IPS-20b (cell line): ENCODE results near the gene CUBN.

Experiments
- H3K27ac ChIP-seq: one replicate; pipeline ENCODE4 v1.5.1; 2013; ENCODE audit warnings: low read length
- H3K27me3 ChIP-seq: 2 replicates; pipeline ENCODE4 v1.6.1; 2013; ENCODE audit warnings: mild to moderate bottlenecking, low read length, inconsistent platforms; ENCODE audit not compliant: insufficient read depth
- H3K36me3 ChIP-seq: 2 replicates; pipeline ENCODE4 v1.6.1; 2013; ENCODE audit warnings: low read depth, mild to moderate bottlenecking, inconsistent platforms, low read length, moderate library complexity; ENCODE audit not compliant: insufficient read depth
- H3K4me1 ChIP-seq: 2 replicates; pipeline ENCODE4 v1.6.1; 2013; ENCODE audit warnings: mild to moderate bottlenecking, control low read depth, inconsistent platforms, low read length, moderate library complexity; ENCODE audit not compliant: insufficient read depth
- H3K4me3 ChIP-seq: 2 replicates; pipeline ENCODE4 v1.5.1; 2013; ENCODE audit warnings: mild to moderate bottlenecking, low read length, inconsistent platforms
- H3K9ac ChIP-seq: 2 replicates; pipeline ENCODE4 v1.6.1; 2013; ENCODE audit warnings: low read depth, mild to moderate bottlenecking, inconsistent platforms, low read length, moderate library complexity
- H3K9me3 ChIP-seq: 2 replicates; pipeline ENCODE4 v1.6.1; 2013; ENCODE audit warnings: mild to moderate bottlenecking, low read depth, low read length, inconsistent platforms; ENCODE audit not compliant: insufficient read depth

Gene CUBN

DNA sequence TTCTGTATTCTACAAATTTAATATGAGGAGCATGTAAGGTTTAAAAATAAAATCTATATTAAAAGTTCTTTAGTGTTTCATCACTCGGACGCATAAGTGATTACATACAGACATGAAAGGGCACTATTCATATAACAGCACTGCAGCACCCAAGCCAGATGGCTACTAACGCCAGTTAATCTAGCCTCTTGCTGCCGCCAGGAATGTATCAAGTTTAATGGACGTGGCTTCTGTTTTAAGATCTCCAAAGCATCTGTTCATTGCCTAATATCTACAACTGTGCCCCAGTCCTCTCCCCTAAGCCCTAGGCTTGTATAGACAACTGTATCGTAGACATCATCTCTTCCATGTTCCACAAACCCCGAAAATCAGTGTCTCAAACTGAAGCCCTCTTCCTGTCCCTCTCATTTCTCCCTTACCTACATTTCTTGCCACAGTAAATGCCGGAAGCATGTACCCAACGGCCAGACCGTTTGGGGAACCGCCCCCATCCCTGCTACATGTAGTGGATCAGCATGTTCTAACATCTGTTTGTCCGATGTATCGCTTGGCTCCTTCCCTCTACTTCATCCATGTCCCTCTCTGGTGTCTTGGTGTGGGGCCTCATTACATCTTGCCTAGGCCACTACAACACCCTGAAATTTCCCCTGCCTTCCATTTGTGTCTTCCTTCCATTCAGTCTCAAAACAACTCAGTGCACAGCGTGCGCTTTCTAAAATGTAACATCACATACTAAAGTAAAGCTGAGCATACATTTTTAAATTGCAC, 164.9 kb downstream of the CUBN start:
- Histone ChIP-seq H3K4me3 (no peak overlapping the region), H3K9me3 (no peaks in the 10 kb centered on the region), H3K27me3 (no peaks in the 10 kb centered on the region), H3K27ac (no peak overlapping the region), H3K9ac (no peak overlapping the region), H3K4me1 (peaks cover 26% of the 10 kb centered on the region), H3K36me3 (no peaks in the 10 kb centered on the region)

GRCh38 chr10:16960551-16960950, 169.1 kb downstream of the CUBN start:
- Histone ChIP-seq H3K9me3 (no peaks in the 10 kb centered on the region), H3K27ac (no peak overlapping the region), H3K4me3 (no peak overlapping the region), H3K4me1 (no peaks in the 10 kb centered on the region), H3K27me3 (no peaks in the 10 kb centered on the region), H3K36me3 (no peaks in the 10 kb centered on the region), H3K9ac (no peak overlapping the region)

GRCh38 chr10:16957038-16957437, 172.6 kb downstream of the CUBN start:
- Histone ChIP-seq H3K36me3 (no peaks in the 10 kb centered on the region), H3K9me3 (no peaks in the 10 kb centered on the region), H3K4me3 (no peak overlapping the region), H3K4me1 (no peaks in the 10 kb centered on the region), H3K27me3 (no peaks in the 10 kb centered on the region), H3K27ac (no peak overlapping the region), H3K9ac (no peak overlapping the region)

DNA sequence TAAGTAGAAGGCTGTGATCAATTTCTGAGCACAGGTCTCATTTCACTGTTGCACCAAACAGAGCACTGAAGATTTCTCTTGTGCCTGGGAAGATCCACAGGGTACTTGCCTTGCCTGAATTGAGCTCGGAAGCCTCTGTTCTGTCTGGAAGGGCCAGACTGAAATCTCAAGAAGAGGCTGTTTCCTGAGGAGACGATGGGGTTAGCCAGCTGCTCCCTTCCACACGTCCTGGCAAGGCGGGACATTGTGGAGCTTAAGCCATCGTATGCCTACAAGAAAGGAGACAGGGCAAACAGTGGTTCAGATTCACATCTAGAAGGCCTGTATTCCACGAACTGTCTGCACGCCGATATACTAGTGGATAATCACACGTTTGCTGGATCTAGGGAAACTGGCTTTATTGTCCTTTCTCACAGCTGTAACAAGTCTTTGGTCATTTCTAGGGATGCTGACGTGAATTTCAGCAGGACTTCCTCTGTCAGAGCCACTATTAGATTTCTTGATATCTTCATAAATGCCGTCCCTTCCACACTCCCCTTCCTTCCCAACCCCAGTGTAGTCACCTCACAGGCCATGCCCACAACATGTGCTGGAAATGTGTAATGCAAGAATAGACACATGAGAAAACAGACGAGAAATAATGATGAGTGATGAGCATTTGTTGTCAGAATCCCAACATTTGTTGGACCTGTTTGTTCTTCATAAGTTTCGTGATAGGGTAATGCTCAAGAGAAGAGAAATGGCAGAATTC, 175.2 kb downstream of the CUBN start:
- Histone ChIP-seq H3K27me3 (no peaks in the 10 kb centered on the region), H3K27ac (no peak overlapping the region), H3K4me3 (no peak overlapping the region), H3K9me3 (no peaks in the 10 kb centered on the region), H3K36me3 (no peaks in the 10 kb centered on the region), H3K9ac (no peak overlapping the region), H3K4me1 (peaks cover 14% of the 10 kb centered on the region)

GRCh38 chr10:16953270-16953669, 176.3 kb downstream of the CUBN start:
- Histone ChIP-seq H3K36me3 (no peaks in the 10 kb centered on the region), H3K4me3 (no peak overlapping the region), H3K4me1 (peaks cover 14% of the 10 kb centered on the region), H3K27me3 (no peaks in the 10 kb centered on the region), H3K9me3 (no peaks in the 10 kb centered on the region), H3K9ac (no peak overlapping the region), H3K27ac (no peak overlapping the region)

- H3K4me1 ChIP-seq: peaks cover 14% of the 10 kb centered on the region
- H3K4me3 ChIP-seq: no peak overlapping the region
- no peaks in the 10 kb centered on the region for H3K9me3 ChIP-seq
- H3K9ac ChIP-seq: no peak overlapping the region
- no peaks in the 10 kb centered on the region for H3K36me3 ChIP-seq
- no peaks in the 10 kb centered on the region for H3K27me3 ChIP-seq
- no peak overlapping the region for H3K27ac ChIP-seq
These were observed 177.0 kb downstream of the CUBN start for GRCh38 chr10:16952610-16953009.

DNA sequence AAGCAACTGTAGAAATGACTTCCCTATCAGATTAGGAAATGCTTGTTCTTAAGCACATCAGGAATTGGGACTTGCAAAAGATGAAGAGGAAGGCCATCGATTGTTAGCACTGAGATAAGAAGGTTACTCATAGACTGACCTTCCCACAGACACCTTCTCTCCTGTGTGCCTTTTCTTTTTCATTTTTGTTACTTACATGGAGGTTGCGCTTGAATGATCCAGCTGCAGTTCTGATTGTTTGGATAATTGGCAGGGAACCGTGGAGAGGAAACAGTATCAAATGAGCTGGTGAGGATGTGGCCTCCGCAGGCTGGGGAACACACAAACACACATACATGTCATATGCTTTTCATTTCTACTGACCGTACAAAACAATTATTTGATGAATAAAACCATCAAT, 177.5 kb downstream of the CUBN start:
- Histone ChIP-seq H3K9me3 (no peaks in the 10 kb centered on the region), H3K27ac (no peak overlapping the region), H3K27me3 (no peaks in the 10 kb centered on the region), H3K4me1 (peaks cover 14% of the 10 kb centered on the region), H3K36me3 (no peaks in the 10 kb centered on the region), H3K4me3 (no peak overlapping the region), H3K9ac (no peak overlapping the region)

DNA sequence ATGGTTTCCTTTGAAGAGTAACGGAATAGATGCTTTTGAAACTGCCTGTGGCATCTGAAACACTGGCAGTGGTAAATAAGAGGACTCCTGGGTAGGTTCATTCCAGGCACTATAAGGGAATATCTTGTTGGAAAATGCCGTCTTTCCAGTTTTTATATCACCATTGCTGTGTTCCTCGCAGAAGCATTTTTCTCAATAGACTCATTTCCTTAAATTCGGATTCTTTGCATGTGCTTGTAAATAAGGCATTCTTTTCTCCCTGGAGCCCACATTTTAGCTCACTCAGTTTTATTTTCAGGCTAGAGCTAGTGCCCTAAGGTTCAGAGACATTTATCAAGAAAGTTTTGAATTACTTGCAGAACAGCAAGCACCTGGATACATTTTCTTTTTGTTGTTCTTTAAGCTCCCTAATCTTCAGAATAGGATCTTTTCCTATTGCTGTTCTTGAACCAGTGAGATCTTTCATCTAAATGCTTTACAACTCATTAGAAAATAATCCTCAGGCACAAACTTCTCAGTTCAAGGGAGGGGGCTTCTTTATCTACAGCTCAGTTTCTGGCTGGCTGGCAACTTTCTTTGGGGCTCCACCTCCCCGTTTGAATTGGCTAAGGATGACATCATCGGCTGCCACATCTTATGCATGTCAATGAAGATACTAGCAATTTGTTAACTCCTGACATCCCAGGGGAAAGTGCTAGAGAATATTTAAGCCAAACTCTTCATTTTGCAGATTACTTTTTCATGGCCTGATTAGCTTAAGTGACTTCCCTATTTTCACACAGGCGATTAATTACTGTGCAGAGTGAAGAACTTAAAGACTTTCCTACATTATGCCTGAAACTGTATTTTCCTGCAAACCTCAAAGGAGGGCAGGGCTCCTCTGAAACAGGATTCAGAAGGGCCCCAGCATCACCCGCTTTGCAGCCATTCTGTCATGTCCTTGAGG, 178.7 kb downstream of the CUBN start:
- H3K9me3 ChIP-seq: no peaks in the 10 kb centered on the region
- H3K27ac ChIP-seq: no peak overlapping the region
- H3K36me3 ChIP-seq: no peaks in the 10 kb centered on the region
- H3K4me1 ChIP-seq: peaks cover 15% of the 10 kb centered on the region
- peak overlapping the region; percentile 59; the same call in 1 of the 2 replicates for H3K9ac ChIP-seq
- H3K4me3 ChIP-seq: peak overlapping the region; percentile 49
- H3K27me3 ChIP-seq: no peaks in the 10 kb centered on the region

DNA sequence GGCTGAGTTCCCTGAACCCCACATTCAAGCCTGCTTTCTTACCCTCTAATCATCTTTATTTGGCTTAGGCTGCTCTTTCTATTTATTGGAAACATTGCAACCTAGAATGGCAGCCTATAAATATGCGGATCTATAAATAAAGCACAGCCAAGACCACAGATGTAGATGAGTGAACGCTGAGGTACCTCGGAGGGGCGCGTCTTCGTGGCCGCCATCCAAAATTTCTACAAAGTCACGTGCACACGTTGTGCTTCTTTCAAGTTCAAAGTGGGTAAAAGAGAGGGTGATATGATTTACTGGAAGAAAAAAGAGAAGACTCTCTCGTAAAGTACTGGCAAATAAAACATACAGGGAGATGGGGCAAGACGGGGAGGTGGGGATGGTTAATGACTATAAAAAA, 179.8 kb downstream of the CUBN start:
- H3K27me3 ChIP-seq: no peaks in the 10 kb centered on the region
- no peaks in the 10 kb centered on the region for H3K9me3 ChIP-seq
- peaks cover 16% of the 10 kb centered on the region for H3K4me1 ChIP-seq

DNA sequence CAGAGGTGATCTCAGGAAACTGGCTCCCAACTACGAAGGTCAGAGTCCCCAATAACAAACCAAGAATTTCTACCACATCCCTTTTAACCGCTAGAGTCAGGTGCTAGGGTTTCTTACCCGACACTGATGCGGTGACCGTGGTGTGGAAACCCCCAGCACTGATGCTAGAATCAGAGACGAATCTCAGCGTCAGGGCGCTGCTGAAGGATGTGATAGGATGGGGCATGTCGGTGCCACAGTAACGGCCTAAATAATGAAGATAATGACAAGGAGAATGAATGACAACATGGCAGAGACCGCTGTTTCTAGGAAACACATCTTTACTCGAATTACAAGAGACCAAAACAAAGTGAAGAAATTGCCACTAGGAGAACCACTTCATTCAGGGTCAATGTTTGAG, 181.2 kb downstream of the CUBN start:
- no peaks in the 10 kb centered on the region for H3K36me3 ChIP-seq
- H3K9ac ChIP-seq: no peak overlapping the region
- H3K4me3 ChIP-seq: no peak overlapping the region
- H3K9me3 ChIP-seq: no peaks in the 10 kb centered on the region
- peaks cover 16% of the 10 kb centered on the region for H3K4me1 ChIP-seq
- no peak overlapping the region for H3K27ac ChIP-seq
- H3K27me3 ChIP-seq: no peaks in the 10 kb centered on the region

More for the DNA sequence above, 179.8 kb downstream of the CUBN start:
- Histone ChIP-seq H3K4me3 (no peak overlapping the region), H3K9ac (no peak overlapping the region), H3K27ac (no peak overlapping the region), H3K36me3 (no peaks in the 10 kb centered on the region)

DNA sequence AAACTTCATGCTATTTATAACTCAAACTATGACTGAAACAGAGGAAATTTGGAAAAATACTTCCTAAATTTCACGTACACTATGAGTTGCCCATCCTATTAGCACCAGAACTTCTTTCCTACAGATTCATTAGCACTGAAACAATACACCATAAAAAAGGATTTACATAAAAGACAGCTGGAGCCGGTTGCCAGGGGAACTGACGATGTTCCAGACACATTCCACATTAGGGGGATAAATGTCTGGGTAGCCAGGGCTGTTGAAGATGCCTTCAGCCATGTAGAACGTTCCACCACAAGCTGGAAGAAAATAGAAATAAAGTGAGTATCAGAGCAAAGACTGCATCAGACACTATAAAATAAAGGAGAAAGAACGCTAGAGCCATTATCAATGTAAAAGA, 182.5 kb downstream of the CUBN start:
- Histone ChIP-seq H3K9me3 (no peaks in the 10 kb centered on the region), H3K4me3 (no peak overlapping the region), H3K36me3 (no peaks in the 10 kb centered on the region), H3K4me1 (peaks cover 16% of the 10 kb centered on the region), H3K9ac (no peak overlapping the region), H3K27ac (no peak overlapping the region), H3K27me3 (no peaks in the 10 kb centered on the region)
